SK-N-SH (cell line): ENCODE results near the gene IFI27L1. TPM values are rescaled to one million over a fixed set of nuclear protein-coding genes. Genes with fewer than 3 reads are reported as not detected.

Experiments
- CTCF ChIA-PET: fragments of 300-600, 350-600 bp; formaldehyde crosslinking; extraction: SDS; loops from one replicate; lab custom pipeline; 2021; lab: Yijun Ruan, JAX
- POLR2A ChIA-PET: fragments of 350-600 bp; sonication (Branson Sonifier 250); formaldehyde crosslinking; extraction: SDS; loops from one replicate; lab custom pipeline; 2020; ENCODE audit warnings: antibody characterized with exemption, inconsistent platforms; lab: Yijun Ruan, JAX
- DNase-seq: peaks from one replicate; pipeline ENCODE4 v3.0.0; 2012
- H2AFZ ChIP-seq: fragments of 200-600 bp; sonication (generic); 2 replicates; pipeline ENCODE4 v1.8.1; 2016; ENCODE audit warnings: antibody characterized with exemption, mild to moderate bottlenecking, low read depth
- H3F3A ChIP-seq: fragments of 200-600 bp; sonication (generic); replicated peaks from 2 replicates; pipeline ENCODE3; 2016; ENCODE audit warnings: antibody characterized with exemption, mild to moderate bottlenecking; ENCODE audit not compliant: insufficient read depth
- H3K27ac ChIP-seq, 2 experiments: fragments of 200-500 bp in 1 of 2; fragments of 200-600 bp in 1 of 2; sonication (Bioruptor generic) in 1 of 2; sonication (generic), shearing (Covaris generic) in 1 of 2; 2 replicates each; pipeline versions ENCODE4 v1.5.1 to v1.6.1; 2014 to 2016; ENCODE audit warnings: low read depth in 2 of 2, inconsistent platforms in 1 of 2, low read length in 1 of 2, mild to moderate bottlenecking in 1 of 2, mixed read lengths in 1 of 2
- H3K27me3 ChIP-seq: fragments of 200-600 bp; sonication (generic), shearing (Covaris generic); 2 replicates; pipeline ENCODE4 v1.6.1; 2016; ENCODE audit warnings: mixed run types; ENCODE audit not compliant: insufficient read depth
- H3K36me3 ChIP-seq, 2 experiments: fragments of 200-500 bp in 1 of 2; fragments of 200-600 bp in 1 of 2; sonication (Bioruptor generic) in 1 of 2; sonication (generic) in 1 of 2; replicated peaks in 1 of 2; 2 replicates each; pipeline versions ENCODE3 to v1.5.1; 2014 to 2016; ENCODE audit warnings: low read length in 1 of 2, mild to moderate bottlenecking in 1 of 2; ENCODE audit not compliant: insufficient read depth in 2 of 2, control insufficient read depth in 1 of 2
- H3K4me1 ChIP-seq, 2 experiments: fragments of 200-500 bp in 1 of 2; fragments of 200-600 bp in 1 of 2; sonication (Bioruptor generic) in 1 of 2; sonication (generic), shearing (Covaris generic) in 1 of 2; 2 replicates each; pipeline versions ENCODE4 v1.5.1 to v1.6.1; 2014 to 2016; ENCODE audit warnings: low read depth in 1 of 2, low read length in 1 of 2, mixed run types in 1 of 2; ENCODE audit not compliant: insufficient read depth in 2 of 2, control insufficient read depth in 1 of 2
- H3K4me2 ChIP-seq: fragments of 200-600 bp; sonication (generic), shearing (Covaris generic); 2 replicates; pipeline ENCODE4 v1.6.1; 2017; ENCODE audit warnings: mixed run types
- H3K4me3 ChIP-seq, 2 experiments: fragments of 200-500 bp in 1 of 2; fragments of 200-600 bp in 1 of 2; sonication (Bioruptor generic) in 1 of 2; sonication (generic), shearing (Covaris generic) in 1 of 2; 2 replicates each; pipeline versions ENCODE4 v1.5.1 to v1.8.1; 2014 to 2016; ENCODE audit warnings: low read depth in 2 of 2, inconsistent platforms in 1 of 2, low read length in 1 of 2, mild to moderate bottlenecking in 1 of 2, mixed read lengths in 1 of 2, moderate library complexity in 1 of 2
- H3K79me2 ChIP-seq: fragments of 200-600 bp; sonication (generic); 2 replicates; pipeline ENCODE4 v1.8.1; 2017; ENCODE audit warnings: mild to moderate bottlenecking; ENCODE audit not compliant: insufficient read depth
- H3K9ac ChIP-seq: fragments of 200-600 bp; sonication (generic); 2 replicates; pipeline ENCODE4 v1.6.1; 2017; ENCODE audit warnings: mixed run types
- H3K9me2 ChIP-seq: fragments of 200-600 bp; sonication (generic); 2 replicates; pipeline ENCODE4 v1.6.1; 2017; ENCODE audit warnings: mixed run types
- H3K9me3 ChIP-seq: fragments of 200-600 bp; sonication (generic); 2 replicates; pipeline ENCODE4 v1.6.1; 2017; ENCODE audit warnings: mixed run types, mild to moderate bottlenecking, moderate library complexity
- H4K20me1 ChIP-seq: fragments of 200-600 bp; sonication (generic); 2 replicates; pipeline ENCODE4 v1.6.1; 2017; ENCODE audit warnings: mild to moderate bottlenecking, mixed run types; ENCODE audit not compliant: insufficient read depth
- CHD2 ChIP-seq: fragments of 150-350 bp; IDR thresholded peaks from 2 replicates; pipeline ENCODE4 v1.6.1; 2018; ENCODE audit warnings: low read length; ENCODE audit not compliant: partially characterized antibody
- EZH2phosphoT487 ChIP-seq: fragments of 200-600 bp; sonication (generic); IDR thresholded peaks from 2 replicates; pipeline ENCODE4 v1.6.1; 2017; ENCODE audit warnings: low read depth, mixed run types, mild to moderate bottlenecking, antibody characterized with exemption, moderate library complexity, borderline replicate concordance
- GATA2 ChIP-seq: sonication (generic); formaldehyde crosslinking; IDR thresholded peaks from 2 replicates; pipeline ENCODE4 v1.5.0; 2020; ENCODE audit warnings: mild to moderate bottlenecking, missing genetic modification reagents
- JUND ChIP-seq: IDR thresholded peaks from 2 replicates; pipeline ENCODE4 v1.4.0; 2012
- MEF2A ChIP-seq: IDR thresholded peaks from 2 replicates; pipeline ENCODE4 v1.4.0; 2012; ENCODE audit warnings: low read depth, borderline replicate concordance
- MXI1 ChIP-seq: IDR thresholded peaks from 2 replicates; pipeline ENCODE4 v1.6.1; 2012; ENCODE audit warnings: mild to moderate bottlenecking, low read depth, low read length, improper control_type of control experiment
- POLR2AphosphoS5 ChIP-seq: IDR thresholded peaks from 2 replicates; pipeline ENCODE4 v1.6.1; 2012; ENCODE audit warnings: low read depth, low read length
- RCOR1 ChIP-seq: fragments of 150-350 bp; IDR thresholded peaks from 2 replicates; pipeline ENCODE4 v1.6.1; 2017; ENCODE audit warnings: antibody characterized with exemption, low read length
- REST ChIP-seq: IDR thresholded peaks from 2 replicates; pipeline ENCODE4 v1.6.1; 2012; ENCODE audit warnings: mild to moderate bottlenecking, low read depth, low read length, moderate library complexity
- TAF1 ChIP-seq: IDR thresholded peaks from 2 replicates; pipeline ENCODE4 v1.6.1; 2012; ENCODE audit warnings: low read depth, mild to moderate bottlenecking, low read length, moderate library complexity, borderline replicate concordance
- TCF12 ChIP-seq: IDR thresholded peaks from 2 replicates; pipeline ENCODE4 v1.4.0; 2012
- YY1 ChIP-seq: IDR thresholded peaks from 2 replicates; pipeline ENCODE4 v1.4.0; 2012; ENCODE audit warnings: low read depth, mild to moderate bottlenecking
- ZBTB33 ChIP-seq: IDR thresholded peaks from 2 replicates; pipeline ENCODE4 v1.4.0; 2012; ENCODE audit warnings: low read depth, borderline replicate concordance
- WGBS: methylation state at CpG from one replicate; pipeline ENCODE4 v1.1.6; 2017; ENCODE audit warnings: low lambda C conversion rate; 5-methylcytosine and 5-hydroxymethylcytosine counted together
- polyA plus RNA-seq, 3 experiments: library from polyadenylated mRNA; depleted of rRNA; stranded (reverse); fragments of >200 nt; gene quantifications; 2 replicates each; pipeline ENCODE4 v1.2.3, GENCODE V29; 2012

IFI27L1 gene
- polyA plus RNA-seq, 1 of the 3 experiments (the other 2 are of a cell fraction): 35.3 TPM

- TF ChIP-seq POLR2AphosphoS5: no peak
- TF ChIP-seq TCF12: no peak
- TF ChIP-seq REST: no peak
- no peak for TF ChIP-seq RCOR1
- no peak for TF ChIP-seq ZBTB33
- TF ChIP-seq YY1: no peak
- no peak for TF ChIP-seq CHD2
- no peak for TF ChIP-seq JUND
- no peak for TF ChIP-seq EZH2phosphoT487
- TF ChIP-seq GATA2 (CRISPR knock-in tag): no peak
- no peak for TF ChIP-seq MXI1
- no peak for TF ChIP-seq MEF2A
- TF ChIP-seq TAF1: no peak
- Histone ChIP-seq H3K9me3 (no peaks in the 10 kb centered on the region), H3K4me3 (no peak overlapping the region), H3K79me2 (no peaks in the 10 kb centered on the region), H3F3A (no peaks in the 10 kb centered on the region), H2AFZ (no peak overlapping the region), H3K27me3 (no peaks in the 10 kb centered on the region), H3K9ac (no peak overlapping the region), H3K36me3 (peaks cover 35 to 91% of the 10 kb centered on the region in 2 experiments), H3K4me2 (no peak overlapping the region), H3K4me1 (peaks cover 0 to 18% of the 10 kb centered on the region in 2 experiments; a peak in 2 of 4 replicates), H3K27ac (no peak overlapping the region; a peak in 1 of 4 replicates), H3K9me2 (no peaks in the 10 kb centered on the region), H4K20me1 (no peaks in the 10 kb centered on the region)
- WGBS: 80% methylated on average over 1 of the region's 1 CpG
- CTCF ChIA-PET: interaction anchor here (1.0 to 8.3 kb wide), 9 partner anchors 13 to 129 kb away, joined by 3 to 100 read pairs (median 14); partner anchors contain the start of gene IFI27L2
- POLR2A ChIA-PET: no interaction called here
- DNase-seq: no peak
These were observed 28.9 kb upstream of the IFI27L1 start for GRCh38 chr14:94052199-94052598.
